GM12874 (cell line): Measurements from ENCODE around the gene ACTN4.

Experiments
- TF ChIP-seq, protein P1 (sequence below): IDR thresholded peaks from 2 replicates; pipeline ENCODE4 v1.5.1; 2011; ENCODE audit warnings: low read depth, mild to moderate bottlenecking, control low read depth, low read length, moderate library complexity; ENCODE audit not compliant: insufficient read depth

Gene ACTN4

DNA sequence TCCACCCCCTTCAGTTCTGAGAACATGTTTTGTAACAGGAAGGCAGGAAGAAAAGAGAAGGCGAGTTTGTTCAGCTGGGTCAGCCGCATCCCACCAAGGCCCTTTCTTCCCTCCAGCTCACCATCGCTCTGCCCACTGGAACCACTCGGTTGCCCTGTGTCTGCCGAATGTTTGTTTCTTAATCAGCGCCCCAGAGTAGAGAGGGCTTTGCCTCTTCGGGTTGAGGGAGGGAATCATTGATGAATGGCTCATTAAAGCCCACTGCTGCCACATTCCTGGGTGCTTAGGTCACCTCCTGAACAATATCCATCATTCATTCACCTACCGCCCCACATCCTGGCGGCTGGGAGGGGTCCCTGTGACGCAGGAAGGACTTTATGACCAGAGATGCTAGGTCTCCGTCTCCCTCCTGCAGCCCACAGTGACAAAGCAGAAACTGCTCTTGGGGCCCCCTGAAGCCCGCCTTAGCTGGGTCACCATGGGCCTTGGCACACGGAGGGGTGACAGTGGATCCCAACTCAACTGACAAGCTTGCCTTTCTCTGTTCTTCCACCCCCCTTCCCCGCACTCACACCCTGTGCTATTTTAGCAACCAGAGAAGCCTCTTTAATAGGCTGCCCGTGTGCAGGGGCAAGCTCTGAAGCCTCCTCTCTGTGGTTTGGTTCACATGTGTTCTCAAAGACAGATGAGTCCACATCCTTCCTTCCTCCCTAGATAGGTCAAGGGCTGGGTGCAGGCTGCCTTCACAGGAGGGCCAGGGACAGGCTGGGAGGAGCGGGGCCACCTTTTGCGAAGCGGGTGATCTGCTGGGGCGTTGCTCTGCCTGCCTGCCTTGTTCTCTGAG, 46.2 kb downstream of the ACTN4 start:
- TF ChIP-seq, protein P1, sequence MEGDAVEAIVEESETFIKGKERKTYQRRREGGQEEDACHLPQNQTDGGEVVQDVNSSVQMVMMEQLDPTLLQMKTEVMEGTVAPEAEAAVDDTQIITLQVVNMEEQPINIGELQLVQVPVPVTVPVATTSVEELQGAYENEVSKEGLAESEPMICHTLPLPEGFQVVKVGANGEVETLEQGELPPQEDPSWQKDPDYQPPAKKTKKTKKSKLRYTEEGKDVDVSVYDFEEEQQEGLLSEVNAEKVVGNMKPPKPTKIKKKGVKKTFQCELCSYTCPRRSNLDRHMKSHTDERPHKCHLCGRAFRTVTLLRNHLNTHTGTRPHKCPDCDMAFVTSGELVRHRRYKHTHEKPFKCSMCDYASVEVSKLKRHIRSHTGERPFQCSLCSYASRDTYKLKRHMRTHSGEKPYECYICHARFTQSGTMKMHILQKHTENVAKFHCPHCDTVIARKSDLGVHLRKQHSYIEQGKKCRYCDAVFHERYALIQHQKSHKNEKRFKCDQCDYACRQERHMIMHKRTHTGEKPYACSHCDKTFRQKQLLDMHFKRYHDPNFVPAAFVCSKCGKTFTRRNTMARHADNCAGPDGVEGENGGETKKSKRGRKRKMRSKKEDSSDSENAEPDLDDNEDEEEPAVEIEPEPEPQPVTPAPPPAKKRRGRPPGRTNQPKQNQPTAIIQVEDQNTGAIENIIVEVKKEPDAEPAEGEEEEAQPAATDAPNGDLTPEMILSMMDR: no peak

DNA sequence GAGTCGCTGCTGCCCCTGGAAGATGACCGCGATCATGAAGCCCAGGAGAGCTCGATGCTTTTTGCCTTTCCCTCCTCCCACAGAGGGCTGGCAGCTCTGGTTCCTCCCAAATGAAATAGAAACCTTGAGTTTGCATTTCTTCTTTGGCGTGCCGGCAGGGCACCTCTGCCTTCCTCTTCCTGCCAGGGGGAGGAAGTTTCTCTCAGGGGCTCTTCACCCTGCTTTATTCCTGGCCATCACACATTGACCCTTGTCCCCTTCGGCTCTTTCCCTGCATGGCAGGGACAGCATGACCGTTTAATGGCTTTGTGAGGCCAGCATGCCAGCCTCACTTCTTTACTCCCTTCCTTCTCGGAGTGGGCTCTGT, 47.9 kb downstream of the ACTN4 start:
- TF ChIP-seq, protein P1: no peak

DNA sequence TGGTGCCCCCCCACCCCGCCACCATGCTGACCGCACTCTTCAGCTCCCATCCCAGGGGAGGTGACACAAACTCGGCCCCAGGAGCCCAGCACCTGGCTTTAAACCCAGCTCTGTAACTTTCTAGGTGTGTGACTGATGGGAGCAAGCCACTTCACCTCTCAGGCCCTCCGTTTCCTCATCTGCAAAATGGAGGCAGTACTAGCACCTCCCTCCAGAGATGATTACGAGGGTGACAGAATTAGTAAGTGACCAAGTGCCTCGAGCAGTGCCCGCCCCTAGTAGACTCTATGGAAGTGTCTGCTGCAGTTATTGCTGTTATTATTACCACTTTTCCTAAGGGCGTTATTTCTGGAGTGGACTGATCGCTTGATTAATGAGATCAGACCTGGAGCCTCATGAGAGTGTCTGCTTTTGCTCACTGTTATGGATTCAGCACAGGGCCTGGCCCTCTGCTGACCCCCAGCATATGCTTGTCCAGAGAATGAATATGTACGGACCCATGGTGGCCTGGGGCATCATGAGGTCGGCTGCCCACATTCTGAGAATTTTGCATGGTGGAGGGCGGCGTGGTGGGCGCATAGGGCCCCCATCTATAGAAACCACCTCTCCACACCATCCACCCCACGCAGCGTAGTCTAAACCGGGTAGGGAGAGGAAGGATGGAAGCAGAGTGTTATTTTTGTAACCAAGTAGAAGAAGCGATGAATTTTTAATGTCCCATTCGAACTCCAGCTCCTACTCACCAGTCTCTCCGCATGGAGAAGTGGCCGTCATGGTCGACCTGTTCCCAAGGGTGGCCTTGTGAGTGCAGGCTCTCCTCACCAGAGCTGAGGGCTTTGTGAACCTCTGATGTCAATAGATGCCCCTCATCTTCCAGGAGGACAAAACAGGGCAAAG, 48.6 kb downstream of the ACTN4 start:
- TF ChIP-seq, protein P1: no peak

DNA sequence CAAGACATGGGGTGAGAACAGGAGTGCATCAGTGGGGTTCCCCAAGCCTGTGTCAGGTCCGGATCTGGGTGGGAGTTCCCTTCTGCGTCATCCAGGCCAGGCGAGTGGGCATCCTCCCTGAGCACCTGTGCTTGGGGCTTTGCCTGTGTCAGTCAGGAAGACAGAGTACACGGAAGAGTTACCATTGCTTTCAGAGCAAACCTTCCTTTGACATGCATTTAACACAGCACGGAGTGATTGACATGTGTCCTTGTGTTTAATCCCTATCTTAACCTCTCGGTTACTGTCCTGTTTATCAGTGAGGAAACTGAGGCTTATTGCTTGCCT, 49.2 kb downstream of the ACTN4 start:
- TF ChIP-seq, protein P1: no peak

DNA sequence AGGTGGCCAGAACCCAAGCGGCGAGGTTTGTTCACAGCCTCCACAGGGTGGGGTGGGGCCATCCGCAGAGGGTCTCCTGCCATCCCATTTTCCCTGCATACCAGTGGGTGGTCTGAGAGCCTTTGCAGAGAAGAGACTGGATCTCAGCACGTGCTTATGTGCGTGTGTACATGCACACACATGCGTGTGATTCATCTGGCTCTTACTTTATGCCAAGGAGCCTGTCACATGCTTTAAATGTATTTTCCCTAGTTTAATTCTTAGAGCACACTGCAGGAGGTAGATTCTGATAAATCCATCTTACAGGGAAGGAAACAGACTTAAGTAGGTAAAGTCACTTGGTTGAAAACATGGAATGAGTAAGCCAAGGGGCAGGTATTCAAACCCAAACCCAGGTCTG, 49.7 kb downstream of the ACTN4 start:
- TF ChIP-seq, protein P1: no peak

DNA sequence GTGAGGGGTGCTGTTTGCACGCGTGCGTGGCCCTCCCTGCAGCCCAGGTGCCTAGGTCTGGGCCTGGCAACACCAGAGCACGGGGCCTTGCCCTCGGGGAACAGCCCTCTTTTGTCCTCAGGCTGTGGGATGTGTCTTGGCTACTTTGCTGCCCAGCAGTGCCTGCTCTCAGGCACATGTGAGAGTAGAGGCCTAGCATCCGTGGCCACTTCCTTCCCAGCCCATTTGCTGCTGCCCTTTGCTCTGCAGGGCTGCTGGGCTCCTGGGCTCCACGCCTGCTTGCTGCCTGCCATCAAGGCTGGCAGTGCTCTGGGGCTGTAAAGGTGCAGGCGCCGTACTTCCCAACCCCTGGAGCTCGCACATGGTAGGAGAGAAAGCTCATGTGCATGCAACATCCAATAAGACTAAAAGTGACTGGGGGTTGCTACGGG, 50.2 kb downstream of the ACTN4 start:
- TF ChIP-seq, protein P1: no peak

DNA sequence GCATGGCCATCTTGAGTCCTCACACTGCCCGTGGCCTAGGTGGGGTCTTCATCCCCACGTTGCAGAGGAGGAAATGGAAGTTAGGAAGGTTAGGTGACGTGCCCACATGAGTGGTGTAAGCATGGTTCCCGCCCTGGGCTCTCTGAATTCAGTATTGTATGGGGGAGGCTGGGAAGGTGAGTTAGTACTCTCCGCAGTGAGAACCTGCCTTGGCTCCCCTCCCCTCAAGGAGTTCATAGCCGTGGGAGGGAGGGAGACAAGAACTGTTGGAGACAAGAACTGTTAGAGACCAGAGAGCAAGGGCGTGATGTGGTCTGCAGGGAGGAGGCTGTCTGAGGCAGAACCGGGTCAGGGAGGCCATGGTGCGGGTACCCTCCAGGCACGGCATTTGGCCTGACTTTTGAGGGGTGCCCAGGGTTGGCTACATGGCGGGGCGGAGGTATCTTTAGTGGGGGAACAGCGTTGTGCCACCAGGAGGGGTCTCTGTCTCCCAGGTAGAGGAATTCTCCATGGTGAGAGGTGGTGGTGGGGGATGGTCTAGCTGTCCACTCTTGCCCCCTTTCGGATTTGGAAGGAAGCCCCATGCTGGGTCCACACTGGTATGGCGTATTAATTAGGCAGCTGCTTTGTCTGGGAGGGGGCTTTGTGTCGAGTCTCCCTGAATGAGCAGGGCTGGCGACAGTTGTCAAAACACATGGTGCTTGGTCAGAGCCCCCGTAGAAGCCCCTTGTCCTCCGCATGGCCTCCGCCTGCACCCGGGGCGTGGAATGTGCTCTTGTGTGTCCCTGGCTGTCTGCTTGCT, 51.0 kb downstream of the ACTN4 start:
- TF ChIP-seq, protein P1: no peak
